ENCODE results near the gene PUDP.
"Not testable (repeated sequence)": the region's sequence is repeated elsewhere in the genome, so short reads cannot be mapped to it uniquely, and the experiment has no call there.

The PUDP gene

GRCh38 chrX:7109838-7110793 is 37.8 kb downstream of the PUDP start:
- DNase-seq (ENCODE audit: low read depth): no peak

GRCh38 chrX:7109049-7109531 is 38.9 kb downstream of the PUDP start:
- no peak for DNase-seq (ENCODE audit: low read depth)

- no peak for DNase-seq (ENCODE audit: low read depth)
Measured at GRCh38 chrX:7108030-7108429, 39.9 kb downstream of the PUDP start.

- no peak for DNase-seq (ENCODE audit: low read depth)
Measured at GRCh38 chrX:7106649-7107048, 41.3 kb downstream of the PUDP start.

DNA sequence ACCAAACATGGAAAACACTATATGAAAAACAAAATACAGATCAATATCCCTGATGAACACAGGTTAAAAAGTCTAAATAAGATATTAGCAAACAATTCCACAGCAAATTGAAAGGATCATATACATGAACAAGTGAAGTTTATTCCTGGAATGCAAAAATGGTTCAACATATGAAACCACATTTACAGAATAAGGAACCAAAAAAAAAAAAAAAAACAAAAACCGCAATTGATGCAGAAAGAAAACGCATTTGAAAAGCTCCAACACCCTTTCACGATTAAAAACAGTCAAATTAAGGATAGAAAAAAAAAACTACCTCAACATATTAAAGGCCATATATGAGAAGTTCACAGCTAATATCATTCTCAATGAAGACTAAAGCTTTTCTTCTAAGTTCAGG is 45.8 kb downstream of the PUDP start:
- no peak for DNase-seq (ENCODE audit: low read depth)

DNA sequence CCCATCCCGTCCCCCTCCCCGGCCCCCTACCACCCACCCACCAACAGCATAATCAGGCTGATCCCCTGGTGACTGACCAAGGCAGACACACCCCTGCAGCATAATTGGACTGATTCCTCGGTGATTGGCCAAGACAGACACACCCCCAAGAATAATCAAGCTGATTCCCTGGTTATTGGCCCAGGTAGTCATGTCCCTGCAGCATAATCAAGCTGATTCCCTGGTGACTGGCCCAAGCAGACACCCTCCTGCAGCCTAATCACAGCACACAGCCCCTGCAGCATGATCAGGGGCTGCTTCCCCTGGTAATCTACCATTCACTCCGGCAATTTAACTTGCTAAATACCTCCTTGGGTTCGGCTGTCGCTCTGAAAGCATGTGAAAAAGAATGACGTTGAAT is 47.9 kb downstream of the PUDP start:
- no peak for DNase-seq (ENCODE audit: low read depth)

- DNase-seq (ENCODE audit: low read depth): not testable (repeated sequence)
Measured at GRCh38 chrX:7095657-7096056, 52.3 kb downstream of the PUDP start.

DNA sequence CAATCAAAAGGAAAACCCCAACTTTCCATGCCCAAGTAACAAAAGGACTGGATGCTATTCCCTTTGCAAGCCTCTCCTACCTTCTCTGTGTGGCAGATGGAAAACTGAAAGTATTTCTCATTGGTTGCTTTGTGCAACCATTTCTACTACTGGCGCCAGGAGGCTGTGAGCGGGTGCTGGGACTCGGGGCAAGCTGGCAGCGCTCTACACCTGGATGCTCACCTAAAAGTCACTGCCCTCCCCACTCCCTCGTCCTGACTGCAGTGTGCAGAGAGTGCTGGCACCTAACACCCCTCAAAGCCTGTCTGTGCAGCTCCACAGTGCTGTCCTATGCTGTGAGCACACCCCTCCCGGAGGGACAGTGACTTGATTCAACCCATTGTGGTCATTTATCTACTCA is 54.6 kb downstream of the PUDP start:
- DNase-seq (ENCODE audit: low read depth): no peak

GRCh38 chrX:7092543-7092942 is 55.4 kb downstream of the PUDP start:
- DNase-seq (ENCODE audit: low read depth): no peak

DNA sequence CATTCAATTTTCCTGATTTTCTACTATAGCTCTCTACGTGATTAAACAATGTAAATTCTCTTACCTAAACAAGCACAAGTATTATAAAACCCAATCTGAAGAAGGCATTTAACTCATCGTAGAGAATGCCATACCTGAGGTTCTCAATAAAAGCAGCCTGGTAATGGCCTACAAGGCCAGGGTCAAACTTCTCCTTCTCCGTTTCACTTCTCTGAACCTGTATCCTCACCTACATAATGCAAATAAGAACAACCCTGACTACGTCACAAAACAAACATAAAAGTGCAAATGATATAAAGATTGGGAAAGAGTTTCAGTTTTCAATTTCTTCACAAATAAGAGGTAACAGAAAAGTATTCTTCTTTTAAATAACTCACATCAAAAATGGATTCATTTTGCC is 56.0 kb downstream of the PUDP start:
- DNase-seq (ENCODE audit: low read depth): no peak

- DNase-seq (ENCODE audit: low read depth): no peak
Measured at GRCh38 chrX:7090641-7091040, 57.3 kb downstream of the PUDP start.

GRCh38 chrX:7088968-7089615 is 58.9 kb downstream of the PUDP start:
- DNase-seq (ENCODE audit: low read depth): peak; percentile 26

DNA sequence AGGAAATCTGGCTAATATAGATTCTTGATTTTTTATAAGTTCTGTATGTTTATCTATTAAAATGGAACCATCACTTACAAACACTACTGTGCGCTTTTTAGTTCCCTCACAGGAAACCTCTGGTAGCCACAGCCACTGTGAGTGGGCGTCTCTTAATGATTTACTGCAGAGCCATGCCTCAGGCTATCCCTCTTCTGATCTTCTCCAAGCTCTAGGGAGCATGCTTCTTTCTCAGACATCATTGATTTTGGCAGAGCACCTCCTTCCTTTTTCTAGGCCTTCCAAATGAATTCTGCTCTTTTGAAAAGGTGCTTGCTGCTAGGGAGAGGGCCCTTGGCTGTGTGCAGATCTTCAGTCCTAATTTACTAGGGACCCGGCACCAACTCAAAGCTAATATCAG is 61.6 kb downstream of the PUDP start:
- no peak for DNase-seq (ENCODE audit: low read depth)

- DNase-seq (ENCODE audit: low read depth): no peak
Measured at GRCh38 chrX:7085879-7086278, 62.1 kb downstream of the PUDP start.

GRCh38 chrX:7084841-7085240 is 63.1 kb downstream of the PUDP start:
- no peak for DNase-seq (ENCODE audit: low read depth)

DNA sequence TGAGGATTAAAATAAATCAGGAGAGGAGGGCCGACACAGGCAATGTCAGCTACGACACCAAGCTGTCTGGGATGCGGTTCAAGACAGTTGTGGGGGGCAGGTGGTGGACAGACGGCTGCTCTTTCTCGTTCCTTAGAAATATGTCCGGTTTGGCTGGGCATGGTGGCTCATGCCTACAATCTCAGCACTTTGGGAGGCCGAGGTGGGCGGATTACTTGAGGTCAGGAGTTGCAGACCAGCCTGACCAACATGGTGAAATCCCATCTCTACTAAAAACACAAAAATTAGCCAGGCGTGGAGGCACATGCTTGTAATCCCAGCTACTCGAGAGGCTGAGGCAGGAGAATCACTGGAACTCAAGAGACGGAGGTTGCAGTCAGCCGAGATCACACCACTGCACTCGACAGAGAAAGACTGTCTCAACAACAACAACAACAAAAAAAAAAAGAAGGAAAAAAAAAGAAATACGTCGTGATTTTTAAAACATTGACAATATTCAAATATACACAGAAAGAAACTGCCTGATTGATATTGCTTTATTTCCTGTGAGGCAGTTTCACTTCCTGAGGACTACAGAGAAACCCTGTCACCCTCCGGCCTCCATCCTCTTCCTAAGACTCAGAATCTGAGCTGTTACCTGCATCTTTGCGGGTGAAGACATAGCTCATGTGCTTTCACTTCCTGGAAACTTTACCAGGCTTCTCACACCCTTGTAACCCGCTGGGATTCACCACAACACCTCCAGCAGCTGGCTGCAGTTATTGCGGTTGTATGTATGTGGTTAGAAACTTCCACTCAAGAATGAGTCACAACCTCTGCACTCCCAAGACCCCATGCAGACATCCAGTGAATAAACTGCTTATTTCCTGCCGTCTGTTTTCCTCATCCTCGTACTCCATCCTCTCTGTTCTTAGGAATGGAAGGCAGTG is 64.2 kb downstream of the PUDP start:
- DNase-seq (ENCODE audit: low read depth): peak; percentile 56

GRCh38 chrX:7083021-7083420 is 64.9 kb downstream of the PUDP start:
- no peak for DNase-seq (ENCODE audit: low read depth)

DNA sequence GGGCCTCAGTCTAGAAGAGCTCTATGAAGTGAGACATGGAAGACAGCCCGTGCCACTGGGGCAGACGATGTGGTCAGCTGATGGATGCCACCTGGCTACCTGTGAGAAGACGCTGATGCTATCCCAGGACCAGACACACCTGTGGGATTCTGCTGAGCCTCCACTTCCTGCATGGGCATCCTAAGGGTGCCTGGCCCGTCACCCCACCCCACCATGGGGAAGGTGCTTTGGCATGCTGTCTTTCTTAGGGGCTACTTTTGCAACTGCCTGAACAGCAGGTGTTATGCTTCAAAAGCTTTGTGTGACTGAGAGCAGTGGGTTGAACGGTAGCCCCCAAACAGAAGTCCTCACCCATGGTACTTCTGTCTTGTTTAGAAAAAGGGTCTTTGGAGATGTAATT is 65.4 kb downstream of the PUDP start:
- no peak for DNase-seq (ENCODE audit: low read depth)

- DNase-seq (ENCODE audit: low read depth): no peak
Measured at GRCh38 chrX:7077241-7078230, 70.4 kb downstream of the PUDP start.

GRCh38 chrX:7076245-7076661 is 71.7 kb downstream of the PUDP start:
- DNase-seq (ENCODE audit: low read depth): no peak

DNA sequence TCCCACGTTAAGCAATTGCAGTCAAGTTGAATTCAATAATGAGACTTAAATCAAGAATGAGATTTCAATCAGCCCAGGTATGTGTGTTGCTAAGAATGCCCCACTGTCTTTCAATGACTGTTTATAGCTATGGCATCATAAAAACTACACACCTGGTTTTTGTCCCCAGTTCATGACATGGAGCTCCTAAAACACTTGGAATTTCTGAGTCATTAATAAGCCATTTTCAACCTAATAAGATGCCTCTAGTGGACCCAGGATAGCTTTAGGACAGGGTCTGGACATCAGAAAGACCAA is 73.1 kb downstream of the PUDP start:
- DNase-seq (ENCODE audit: low read depth): no peak
